HUES48 (cell line): ENCODE results near the gene GFI1B.

Source experiments
- H3K27ac ChIP-seq: one replicate; pipeline ENCODE4 v1.7.0; 2013; ENCODE audit warnings: low read depth, low read length, inconsistent platforms
- H3K27me3 ChIP-seq: 2 replicates; pipeline ENCODE4 v1.6.1; 2013; ENCODE audit warnings: mild to moderate bottlenecking, low read length; ENCODE audit not compliant: control insufficient read depth, insufficient read depth
- H3K36me3 ChIP-seq: 2 replicates; pipeline ENCODE4 v1.6.1; 2013; ENCODE audit warnings: low read length; ENCODE audit not compliant: control insufficient read depth, insufficient read depth
- H3K4me1 ChIP-seq: 2 replicates; pipeline ENCODE4 v1.6.1; 2013; ENCODE audit warnings: mild to moderate bottlenecking, low read length; ENCODE audit not compliant: control insufficient read depth, insufficient read depth
- H3K4me3 ChIP-seq: 2 replicates; pipeline ENCODE4 v1.5.1; 2013; ENCODE audit warnings: mild to moderate bottlenecking, low read depth, low read length
- H3K9ac ChIP-seq: 2 replicates; pipeline ENCODE4 v1.6.1; 2013; ENCODE audit warnings: mild to moderate bottlenecking, low read depth, low read length, moderate library complexity
- H3K9me3 ChIP-seq: 2 replicates; pipeline ENCODE4 v1.6.1; 2013; ENCODE audit warnings: low read length; ENCODE audit not compliant: control insufficient read depth, insufficient read depth

The GFI1B gene

DNA sequence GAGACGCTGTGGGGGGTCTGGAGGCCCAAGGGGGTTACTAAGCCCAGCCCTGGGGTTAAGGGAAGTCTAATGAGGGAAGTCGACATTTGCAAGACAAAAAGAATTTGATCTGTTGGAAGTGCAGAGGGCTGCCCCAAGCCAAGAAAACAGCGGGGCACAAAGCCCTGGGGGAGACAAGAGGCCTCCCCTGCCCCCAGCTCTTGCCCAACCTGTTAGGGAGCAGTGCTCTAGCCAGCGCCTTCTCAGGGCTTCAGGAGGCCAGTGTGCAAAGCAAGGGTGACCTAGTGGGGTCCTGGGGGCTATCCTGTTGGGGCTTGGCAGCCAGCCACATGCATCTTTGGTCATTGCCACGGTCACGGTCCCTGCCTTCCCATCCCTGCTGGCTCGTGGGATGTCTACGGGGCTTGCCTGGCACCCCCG lies 25.2 kb downstream of the GFI1B start:
- H3K9ac ChIP-seq: no peak overlapping the region
- H3K9me3 ChIP-seq: no peaks in the 10 kb centered on the region
- peak overlapping the region; percentile 44 for H3K27ac ChIP-seq

DNA sequence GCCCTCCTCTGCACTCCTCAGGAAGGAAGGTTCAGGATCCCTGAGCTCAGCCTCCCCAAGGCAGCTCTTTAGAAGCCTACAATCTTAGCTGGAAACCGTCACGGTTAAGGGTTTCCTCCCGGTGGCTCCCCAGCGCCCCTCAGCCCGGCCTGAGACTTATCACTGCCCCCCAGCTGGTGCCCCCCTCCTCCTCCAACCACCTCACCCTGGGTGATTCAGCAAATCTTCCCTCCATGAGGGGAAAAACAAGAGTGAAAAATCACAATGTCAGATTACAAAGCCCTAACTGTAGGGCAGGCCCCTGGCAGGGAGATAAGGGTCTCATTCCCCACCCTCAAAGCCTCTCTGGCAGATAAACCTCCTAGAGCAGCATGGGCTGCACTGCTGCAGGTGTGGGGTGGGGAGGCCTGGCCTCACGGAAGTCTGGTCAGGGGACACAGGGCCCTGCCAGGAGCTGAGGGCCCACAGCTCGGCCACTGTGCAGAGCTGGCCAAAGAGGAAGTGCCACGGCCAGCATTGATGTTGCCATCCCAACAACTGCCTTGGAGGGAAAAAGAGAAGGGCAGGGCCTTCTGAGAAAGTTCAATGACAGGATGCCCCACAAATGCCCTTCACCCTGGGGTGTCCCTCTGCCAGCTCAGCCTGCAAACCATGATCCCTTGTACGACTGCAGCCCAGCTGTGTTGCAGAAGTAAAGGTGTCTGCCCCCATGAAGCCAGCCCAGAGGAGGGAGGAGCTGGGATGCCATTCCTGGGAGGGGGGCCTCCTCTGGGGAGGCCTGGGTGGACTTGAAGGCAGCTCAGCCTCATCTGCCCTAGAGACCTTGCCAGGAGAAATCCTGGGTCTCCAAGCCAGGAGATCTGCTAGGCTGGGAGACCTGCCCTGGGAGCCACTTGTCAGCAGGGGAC lies 25.9 kb downstream of the GFI1B start:
- no peak overlapping the region for H3K9ac ChIP-seq

More for the DNA sequence above, 25.2 kb downstream of the GFI1B start:
- Histone ChIP-seq H3K27me3 (peaks cover 51% of the 10 kb centered on the region), H3K36me3 (no peaks in the 10 kb centered on the region), H3K4me3 (no peak overlapping the region), H3K4me1 (peaks cover 31% of the 10 kb centered on the region)

DNA sequence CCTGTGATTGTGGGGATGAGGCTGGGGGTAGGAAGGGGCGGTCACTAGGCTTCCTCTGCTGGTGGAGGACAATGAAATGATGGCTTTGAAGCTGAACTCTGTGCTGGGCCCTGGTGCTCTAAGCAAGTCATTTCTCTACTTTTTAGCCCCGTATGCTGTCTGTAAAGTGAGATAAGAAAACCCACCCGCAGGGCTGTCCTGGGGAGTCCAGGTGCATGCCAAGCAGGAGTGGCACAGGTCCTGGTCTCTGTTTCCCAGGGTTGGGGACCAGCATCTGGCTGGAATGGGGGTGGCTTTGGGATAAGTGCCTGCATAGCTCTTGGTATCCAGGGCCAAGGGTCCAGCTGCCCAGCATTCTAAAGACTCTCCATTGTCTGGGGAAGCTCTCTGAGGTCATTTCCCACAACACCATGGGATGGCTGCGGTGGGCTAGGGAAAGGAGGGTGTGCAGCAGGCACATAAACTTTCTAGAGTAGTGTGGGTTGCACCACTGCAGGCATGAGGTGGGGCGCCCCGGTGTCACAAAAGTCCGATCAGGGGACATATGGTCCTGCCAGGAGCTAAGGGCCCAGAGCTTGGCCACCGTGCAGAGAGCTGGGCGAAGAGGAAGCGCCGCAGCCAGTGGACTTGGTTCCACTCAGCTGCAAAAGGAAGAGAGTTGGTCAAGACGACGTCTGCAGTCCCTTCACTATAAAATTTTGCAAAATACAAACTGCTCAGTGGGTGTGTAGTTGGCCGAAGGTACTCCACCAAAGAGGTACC lies 26.7 kb downstream of the GFI1B start:
- Histone ChIP-seq H3K4me1 (peaks cover 31% of the 10 kb centered on the region), H3K27ac (no peak overlapping the region), H3K27me3 (peaks cover 52% of the 10 kb centered on the region), H3K9ac (no peak overlapping the region), H3K9me3 (no peaks in the 10 kb centered on the region), H3K4me3 (no peak overlapping the region), H3K36me3 (no peaks in the 10 kb centered on the region)

More for the DNA sequence above, 25.9 kb downstream of the GFI1B start:
- Histone ChIP-seq H3K4me1 (peaks cover 31% of the 10 kb centered on the region), H3K27me3 (peaks cover 52% of the 10 kb centered on the region), H3K36me3 (no peaks in the 10 kb centered on the region), H3K9me3 (no peaks in the 10 kb centered on the region), H3K4me3 (no peak overlapping the region), H3K27ac (peak overlapping the region; percentile 44)

DNA sequence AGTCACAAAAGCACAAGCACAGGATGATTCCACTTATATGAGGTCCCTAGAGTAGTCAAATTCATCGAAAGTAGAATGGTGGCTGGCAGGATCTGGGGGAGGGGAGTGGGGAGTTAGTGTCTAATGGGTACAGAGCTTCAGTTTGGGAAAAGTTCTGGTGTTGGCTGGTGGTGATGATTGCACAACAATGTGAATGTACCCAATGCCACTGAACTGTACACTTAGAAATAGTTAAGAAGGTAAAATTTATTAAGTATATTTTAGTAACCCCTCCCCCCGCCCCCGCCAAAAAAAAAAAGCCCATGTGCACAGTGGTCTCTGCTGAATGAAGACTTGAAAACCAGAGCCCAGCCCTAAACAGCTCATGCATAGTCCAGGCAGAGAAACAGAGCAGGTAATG lies 27.5 kb downstream of the GFI1B start:
- Histone ChIP-seq H3K9me3 (no peaks in the 10 kb centered on the region), H3K9ac (no peak overlapping the region), H3K27me3 (peaks cover 51% of the 10 kb centered on the region), H3K27ac (no peak overlapping the region), H3K36me3 (no peaks in the 10 kb centered on the region), H3K4me1 (peaks cover 28% of the 10 kb centered on the region), H3K4me3 (no peak overlapping the region)

DNA sequence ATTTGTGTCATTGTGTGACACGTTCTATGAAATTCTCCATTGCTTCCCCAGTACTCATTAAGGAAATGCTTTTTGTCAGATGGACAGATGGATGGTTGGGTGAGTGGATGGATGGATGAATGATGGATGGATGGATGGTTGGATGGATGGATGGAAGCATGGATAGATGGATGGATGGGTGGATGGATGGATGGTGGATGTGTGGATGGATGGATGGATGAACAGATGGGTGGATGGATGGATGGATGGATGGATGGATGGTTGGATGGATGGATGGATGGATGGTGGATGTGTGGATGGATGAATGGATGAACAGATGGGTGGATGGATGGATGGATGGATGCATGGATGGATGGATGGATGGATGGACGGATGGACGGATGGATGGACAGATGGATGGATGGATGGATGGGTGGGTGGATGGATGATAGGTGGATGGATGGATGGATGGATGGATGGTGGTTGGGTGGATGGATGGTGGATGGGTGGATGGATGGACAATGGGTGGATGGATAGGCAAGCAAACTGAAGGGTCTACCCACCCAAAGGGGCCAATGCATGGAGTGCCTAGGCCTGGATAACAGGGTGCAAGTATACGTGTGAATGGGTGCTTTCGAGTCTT lies 28.3 kb downstream of the GFI1B start:
- H3K36me3 ChIP-seq: no peaks in the 10 kb centered on the region
- peaks cover 28% of the 10 kb centered on the region for H3K4me1 ChIP-seq
- no peaks in the 10 kb centered on the region for H3K9me3 ChIP-seq
- no peak overlapping the region for H3K27ac ChIP-seq
- H3K4me3 ChIP-seq: no peak overlapping the region
- H3K9ac ChIP-seq: no peak overlapping the region
- H3K27me3 ChIP-seq: peaks cover 48% of the 10 kb centered on the region

DNA sequence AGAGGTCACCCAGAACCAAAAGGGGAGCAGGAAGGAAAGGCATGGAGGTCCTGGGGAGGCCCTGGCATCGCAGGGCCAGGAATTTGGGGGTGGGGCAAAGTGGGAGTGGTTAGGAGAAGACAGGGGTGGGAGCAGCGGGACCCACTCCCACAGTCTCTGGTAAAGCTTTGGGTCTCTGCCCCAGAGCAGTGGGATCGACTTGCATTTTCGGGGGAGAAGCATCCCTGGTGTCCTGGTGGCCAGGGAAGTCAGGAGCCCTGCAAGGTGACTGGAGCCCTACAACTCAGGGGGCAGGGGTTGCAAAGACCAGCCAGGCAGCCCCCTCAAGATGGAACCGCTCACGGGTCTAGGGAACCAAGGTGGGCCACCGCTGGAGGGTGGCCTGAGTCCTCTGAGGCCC lies 29.9 kb downstream of the GFI1B start:
- Histone ChIP-seq H3K4me1 (peaks cover 17% of the 10 kb centered on the region), H3K27me3 (peaks cover 33% of the 10 kb centered on the region), H3K9me3 (no peaks in the 10 kb centered on the region), H3K36me3 (no peaks in the 10 kb centered on the region), H3K9ac (no peak overlapping the region), H3K4me3 (no peak overlapping the region), H3K27ac (no peak overlapping the region)

DNA sequence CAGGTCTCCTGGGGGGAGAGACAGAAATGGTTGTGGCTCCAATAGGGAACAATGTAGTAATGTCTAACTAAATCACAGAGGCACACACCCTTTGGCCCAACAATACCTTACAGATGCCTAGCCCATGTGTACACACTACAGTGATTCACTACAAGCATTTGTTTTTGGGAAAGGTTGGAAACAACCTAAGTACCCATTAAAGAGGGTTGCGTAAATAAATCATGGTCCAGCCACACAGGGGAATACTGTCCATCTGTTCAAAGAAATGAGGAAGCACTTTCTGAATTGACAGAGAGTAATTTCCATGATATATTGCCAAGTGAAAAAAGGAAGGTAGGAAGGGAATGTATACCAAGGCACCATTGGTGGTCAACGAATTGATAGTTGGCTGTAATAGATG lies 30.3 kb downstream of the GFI1B start:
- no peak overlapping the region for H3K27ac ChIP-seq
- H3K9ac ChIP-seq: no peak overlapping the region
- H3K4me1 ChIP-seq: peaks cover 13% of the 10 kb centered on the region
- H3K36me3 ChIP-seq: no peaks in the 10 kb centered on the region
- peaks cover 30% of the 10 kb centered on the region for H3K27me3 ChIP-seq
- no peaks in the 10 kb centered on the region for H3K9me3 ChIP-seq
- H3K4me3 ChIP-seq: no peak overlapping the region

DNA sequence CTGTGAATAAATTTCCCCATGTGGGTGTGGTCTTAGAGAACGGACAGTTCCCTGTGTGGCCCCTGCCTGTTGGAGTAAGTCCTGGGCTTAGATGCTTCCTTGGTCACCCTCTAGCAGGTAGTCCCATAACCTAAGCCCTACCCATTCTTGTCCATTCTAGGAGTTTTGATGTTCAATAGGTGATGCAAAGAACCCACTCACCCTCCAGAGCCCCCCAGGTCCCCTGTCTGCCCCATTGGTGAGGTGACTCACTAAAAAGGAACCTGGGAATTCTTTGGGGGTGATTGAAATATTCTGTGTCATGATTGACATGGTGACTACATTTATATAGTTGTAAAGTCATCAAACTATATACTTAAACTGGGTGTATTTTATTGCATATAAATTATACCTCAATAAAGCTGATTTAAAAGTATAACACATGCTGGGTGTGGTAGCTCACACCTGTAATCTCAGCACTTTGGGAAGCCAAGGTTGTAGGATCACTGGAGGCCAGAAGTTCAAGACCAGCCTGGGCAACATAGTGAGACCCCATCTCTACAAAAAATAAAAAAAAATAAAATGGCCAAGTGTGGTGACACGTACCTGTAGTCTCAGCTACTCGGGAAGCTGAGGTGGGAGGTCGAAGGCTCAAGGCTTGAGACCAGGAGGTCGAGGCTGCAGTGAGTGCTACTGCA lies 31.6 kb downstream of the GFI1B start:
- no peak overlapping the region for H3K4me3 ChIP-seq
- no peak overlapping the region for H3K27ac ChIP-seq
- no peak overlapping the region for H3K9ac ChIP-seq
- no peaks in the 10 kb centered on the region for H3K36me3 ChIP-seq
- H3K4me1 ChIP-seq: peaks cover 1% of the 10 kb centered on the region
- no peaks in the 10 kb centered on the region for H3K9me3 ChIP-seq
- peaks cover 18% of the 10 kb centered on the region for H3K27me3 ChIP-seq

DNA sequence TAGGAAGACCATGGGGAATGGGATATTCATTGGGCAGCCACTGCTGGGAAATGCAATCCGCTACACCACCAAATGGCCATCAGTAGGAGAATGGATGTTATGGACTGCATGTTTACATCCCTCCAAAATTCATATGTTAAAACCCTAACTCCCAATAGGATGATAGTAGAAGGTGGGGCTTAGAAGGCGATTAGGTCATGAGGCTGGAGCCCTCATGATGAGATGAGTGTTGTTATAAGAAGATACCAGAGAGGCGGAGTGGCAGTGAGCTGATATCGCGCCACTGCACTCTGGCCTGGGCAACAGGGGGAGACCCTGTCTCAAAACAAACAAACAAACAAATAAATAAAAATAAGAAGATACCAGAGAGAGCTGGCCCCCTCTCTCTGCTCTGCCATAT lies 36.2 kb downstream of the GFI1B start:
- Histone ChIP-seq H3K4me3 (no peak overlapping the region), H3K27ac (no peak overlapping the region), H3K27me3 (0 out of 2 replicates have a peak, but pooled peaks cover 6% of the 10 kb centered on the region), H3K36me3 (no peaks in the 10 kb centered on the region), H3K4me1 (no peaks in the 10 kb centered on the region), H3K9me3 (no peaks in the 10 kb centered on the region), H3K9ac (no peak overlapping the region)

DNA sequence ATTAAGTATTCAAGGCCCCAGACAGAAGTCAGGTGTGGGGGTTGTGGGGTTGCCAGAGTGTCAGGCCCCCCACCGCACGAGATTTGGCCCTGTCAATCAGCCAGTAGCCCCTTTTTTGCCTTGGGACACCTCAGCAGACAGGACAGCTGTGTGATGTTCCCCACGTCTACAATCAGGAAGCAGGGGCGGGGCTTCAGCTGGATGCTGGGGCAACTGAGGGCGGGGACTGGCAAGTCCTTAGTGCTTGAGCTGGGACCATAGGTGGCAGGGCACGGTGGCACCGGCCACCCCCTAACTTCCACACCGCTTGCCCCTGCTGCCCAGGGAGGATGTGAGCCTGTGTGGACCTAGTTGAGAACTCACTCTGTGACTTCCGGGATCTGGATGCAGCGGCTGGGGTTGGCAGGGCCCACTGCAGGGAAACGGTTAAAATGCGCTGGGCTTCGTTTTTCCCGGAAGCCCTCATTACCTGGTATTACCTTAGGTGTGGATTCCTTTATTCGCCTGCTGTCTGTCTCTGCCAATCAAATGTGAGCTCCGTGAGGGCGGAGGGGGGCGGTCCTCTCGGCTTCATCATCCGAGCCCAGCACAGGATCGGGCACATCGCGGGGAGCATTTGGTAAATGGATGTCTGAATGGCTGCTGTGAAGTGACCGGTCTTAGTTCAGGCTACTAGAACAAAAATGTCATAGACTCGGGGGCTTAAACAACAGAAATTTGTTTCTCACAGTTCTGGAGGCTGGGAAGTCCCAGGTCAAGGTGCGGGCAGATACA lies 44.8 kb downstream of the GFI1B start:
- Histone ChIP-seq H3K27ac (no peak overlapping the region), H3K4me3 (no peak overlapping the region), H3K9ac (no peak overlapping the region)

More for the DNA sequence above, 44.8 kb downstream of the GFI1B start:
- H3K4me1 ChIP-seq: no peaks in the 10 kb centered on the region
- H3K36me3 ChIP-seq: no peaks in the 10 kb centered on the region
- 0 out of 2 replicates have a peak, but pooled peaks cover 2% of the 10 kb centered on the region for H3K27me3 ChIP-seq
- no peaks in the 10 kb centered on the region for H3K9me3 ChIP-seq
